H9 (cell line): Measurements from ENCODE around the gene DIP2C. TPM values are rescaled to one million over a fixed set of nuclear protein-coding genes. Genes with fewer than 3 reads are reported as not detected.

Source experiments
- DNase-seq: peaks from one replicate; pipeline ENCODE4 v3.0.0-alpha.2; 2017
- H2AFZ ChIP-seq: one replicate; pipeline ENCODE4 v1.6.1; 2013; ENCODE audit warnings: mild to moderate bottlenecking, low read length, control low read depth, moderate library complexity
- H2AK5ac ChIP-seq: 2 replicates; pipeline ENCODE4 v1.6.1; 2013; ENCODE audit warnings: low read length, control low read depth, mixed read lengths; ENCODE audit not compliant: insufficient read length
- H2BK120ac ChIP-seq: one replicate; pipeline ENCODE4 v1.6.1; 2013; ENCODE audit warnings: low read depth, mild to moderate bottlenecking, low read length, control low read depth, inconsistent platforms; ENCODE audit not compliant: poor library complexity, severe bottlenecking
- H2BK12ac ChIP-seq: 2 replicates; pipeline ENCODE4 v1.6.1; 2013; ENCODE audit warnings: low read length, control low read depth, mixed read lengths, low read depth; ENCODE audit not compliant: insufficient read length
- H2BK15ac ChIP-seq: 2 replicates; pipeline ENCODE4 v1.6.1; 2013; ENCODE audit warnings: low read depth, low read length, control low read depth
- H2BK20ac ChIP-seq: one replicate; pipeline ENCODE4 v1.6.1; 2013; ENCODE audit warnings: low read depth, mild to moderate bottlenecking, low read length, control low read depth, inconsistent platforms; ENCODE audit not compliant: poor library complexity, severe bottlenecking
- H2BK5ac ChIP-seq: 2 replicates; pipeline ENCODE4 v1.6.1; 2013; ENCODE audit warnings: low read length, control low read depth, mixed read lengths; ENCODE audit not compliant: insufficient read length
- H3K14ac ChIP-seq: 2 replicates; pipeline ENCODE4 v1.6.1; 2013; ENCODE audit warnings: low read length, control low read depth; ENCODE audit not compliant: insufficient read depth
- H3K18ac ChIP-seq: 2 replicates; pipeline ENCODE4 v1.6.1; 2013; ENCODE audit warnings: low read depth, mild to moderate bottlenecking, mixed read lengths, low read length, control low read depth; ENCODE audit not compliant: insufficient read length
- H3K23ac ChIP-seq: 2 replicates; pipeline ENCODE4 v1.6.1; 2013; ENCODE audit warnings: low read length, control low read depth, mixed read lengths, low read depth; ENCODE audit not compliant: insufficient read length
- H3K23me2 ChIP-seq: 2 replicates; pipeline ENCODE4 v1.6.1; 2013; ENCODE audit warnings: low read depth, mild to moderate bottlenecking, mixed read lengths, low read length, control low read depth; ENCODE audit not compliant: insufficient read length, poor library complexity, severe bottlenecking
- H3K27ac ChIP-seq: 2 replicates; pipeline ENCODE4 v1.5.1; 2013; ENCODE audit warnings: low read length, control low read depth, mixed read lengths, low read depth; ENCODE audit not compliant: insufficient read length
- H3K27me3 ChIP-seq: 2 replicates; pipeline ENCODE4 v1.6.1; 2013; ENCODE audit warnings: low read length, control low read depth, inconsistent platforms; ENCODE audit not compliant: insufficient read depth
- H3K4ac ChIP-seq: 2 replicates; pipeline ENCODE4 v1.6.1; 2013; ENCODE audit warnings: low read depth, mild to moderate bottlenecking, control low read depth, inconsistent platforms, low read length, moderate library complexity
- H3K4me1 ChIP-seq: 2 replicates; pipeline ENCODE4 v1.6.1; 2013; ENCODE audit warnings: low read length, control low read depth, inconsistent platforms; ENCODE audit not compliant: insufficient read depth
- H3K4me2 ChIP-seq: 2 replicates; pipeline ENCODE4 v1.6.1; 2013; ENCODE audit warnings: low read length, control low read depth, mixed read lengths; ENCODE audit not compliant: insufficient read length, insufficient read depth
- H3K56ac ChIP-seq: 2 replicates; pipeline ENCODE4 v1.6.1; 2013; ENCODE audit warnings: low read depth, mild to moderate bottlenecking, mixed read lengths, low read length, control low read depth; ENCODE audit not compliant: insufficient read length
- H3K79me1 ChIP-seq: 2 replicates; pipeline ENCODE4 v1.6.1; 2013; ENCODE audit warnings: low read depth, mild to moderate bottlenecking, moderate library complexity, low read length, control low read depth, inconsistent platforms; ENCODE audit not compliant: insufficient read depth, poor library complexity, severe bottlenecking
- H3K79me2 ChIP-seq: 2 replicates; pipeline ENCODE4 v1.6.1; 2013; ENCODE audit warnings: low read length, control low read depth, inconsistent platforms; ENCODE audit not compliant: insufficient read depth
- H3K9ac ChIP-seq: 2 replicates; pipeline ENCODE4 v1.6.1; 2013; ENCODE audit warnings: low read length, control low read depth, mixed read lengths; ENCODE audit not compliant: insufficient read length; ENCODE audit errors: extremely low read depth
- H3K9me3 ChIP-seq: one replicate; pipeline ENCODE4 v1.6.1; 2013; ENCODE audit warnings: low read depth, low read length, inconsistent platforms; ENCODE audit not compliant: control insufficient read depth
- H3T11ph ChIP-seq: one replicate; pipeline ENCODE4 v1.6.1; 2013; ENCODE audit warnings: mild to moderate bottlenecking, low read length, control low read depth, inconsistent platforms
- H4K20me1 ChIP-seq: one replicate; pipeline ENCODE4 v1.6.1; 2013; ENCODE audit not compliant: control insufficient read depth, insufficient read length, insufficient read depth
- H4K5ac ChIP-seq: 2 replicates; pipeline ENCODE4 v1.6.1; 2013; ENCODE audit warnings: low read depth, mild to moderate bottlenecking, mixed read lengths, low read length, control low read depth; ENCODE audit not compliant: insufficient read length
- H4K8ac ChIP-seq: replicated peaks from 2 replicates; pipeline ENCODE4 v1.6.1; 2013; ENCODE audit warnings: low read length, control low read depth, mixed read lengths, low read depth; ENCODE audit not compliant: insufficient read length
- H4K91ac ChIP-seq: 2 replicates; pipeline ENCODE4 v1.6.1; 2013; ENCODE audit warnings: low read depth, mild to moderate bottlenecking, moderate library complexity, mixed read lengths, low read length, control low read depth; ENCODE audit not compliant: insufficient read length
- H3K27ac Mint-ChIP-seq, 3 experiments: 2 replicates in 2 of 3; 3 replicates in 1 of 3; pipeline ENCODE4 v1.8.0; 2020 to 2021; ENCODE audit warnings: mixed read lengths in 3 of 3, mild to moderate bottlenecking in 1 of 3, moderate library complexity in 1 of 3
- H3K27me3 Mint-ChIP-seq: 2 replicates; pipeline ENCODE4 v1.8.0; 2021; ENCODE audit warnings: low read depth, mild to moderate bottlenecking, moderate library complexity, mixed read lengths
- H3K36me3 Mint-ChIP-seq, 3 experiments: 2 replicates in 2 of 3; 3 replicates in 1 of 3; pipeline ENCODE4 v1.8.0; 2020 to 2021; ENCODE audit warnings: low read depth in 3 of 3, mixed read lengths in 3 of 3; ENCODE audit not compliant: insufficient read depth in 1 of 3
- H3K4me1 Mint-ChIP-seq, 2 experiments: 2 replicates each; pipeline ENCODE4 v1.8.0; 2020; ENCODE audit warnings: mixed read lengths in 2 of 2
- H3K4me3 Mint-ChIP-seq, 2 experiments: 2 replicates in 1 of 2; 3 replicates in 1 of 2; pipeline ENCODE4 v1.8.0; 2020 to 2021; ENCODE audit warnings: mild to moderate bottlenecking in 2 of 2, mixed read lengths in 2 of 2, moderate library complexity in 1 of 2
- H3K9me3 Mint-ChIP-seq, 2 experiments: 2 replicates in 1 of 2; 3 replicates in 1 of 2; pipeline ENCODE4 v1.8.0; 2020; ENCODE audit warnings: mild to moderate bottlenecking in 2 of 2, mixed read lengths in 2 of 2, moderate library complexity in 1 of 2
- WGBS: extraction: QIAGEN DNeasy Blood & Tissue Kit; methylation state at CpG from one replicate; pipeline ENCODE4 v1.1.7; 2013; ENCODE audit warnings: missing lambda C conversion rate, low lambda C conversion rate, mixed read lengths; ENCODE audit not compliant: insufficient read length; ENCODE audit errors: extremely low coverage; 5-methylcytosine and 5-hydroxymethylcytosine counted together
- total RNA-seq: library from RNA; stranded (reverse); gene quantifications from 2 replicates; pipeline ENCODE4 v1.2.1, GENCODE V29; 2021
- TF ChIP-seq, protein P1 (sequence below): fragments of 200-600 bp; sonication (generic); conservative IDR thresholded peaks from 3 replicates; pipeline ENCODE4 v1.8.0; 2021; ENCODE audit warnings: antibody characterized with exemption, mild to moderate bottlenecking

The DIP2C gene
- total RNA-seq, 1 experiment from 2014 or later: 7.9 TPM

DNA sequence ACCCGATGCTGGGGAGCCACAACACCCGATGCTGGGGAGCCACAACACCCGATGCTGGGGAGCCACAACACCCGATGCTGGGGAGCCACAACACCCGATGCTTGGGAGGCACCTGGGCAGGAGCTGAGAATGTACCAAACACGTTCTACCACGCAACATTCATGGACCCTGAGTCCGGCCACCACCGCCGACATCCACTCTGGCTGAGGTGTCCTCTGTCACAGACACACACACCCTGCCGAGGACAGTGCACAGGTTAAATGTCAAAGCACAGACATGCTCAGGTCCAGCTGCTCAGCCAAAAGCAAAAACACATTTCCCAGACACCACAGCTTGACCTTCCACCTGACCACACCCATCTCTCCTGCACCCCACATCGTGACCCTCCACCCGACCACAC, 148.4 kb downstream of the DIP2C start:
- no peaks in the 10 kb centered on the region for H3K23me2 ChIP-seq
- H2BK15ac ChIP-seq: no peak overlapping the region
- H4K20me1 ChIP-seq: no peaks in the 10 kb centered on the region
- H3K14ac ChIP-seq: no peak overlapping the region
- Mint-ChIP-seq H3K9me3 (no peaks in the 10 kb centered on the region), H3K4me3 (no peak overlapping the region), H3K4me1 (peaks cover 7 to 8% of the 10 kb centered on the region in 2 experiments), H3K27ac (no peak overlapping the region), H3K36me3 (no peaks in the 10 kb centered on the region; a peak in 1 of 7 replicates), H3K27me3 (no peaks in the 10 kb centered on the region; the same call in 1 of the 2 replicates)
- no peaks in the 10 kb centered on the region for H3K9me3 ChIP-seq
- H2AK5ac ChIP-seq: no peak overlapping the region
- no CpG with 5 or more reads among the region's 13 CpGs for WGBS
- H3K18ac ChIP-seq: peak overlapping the region; percentile 34
- no peak overlapping the region for H2BK120ac ChIP-seq
- no peak overlapping the region for H3K4ac ChIP-seq
- H2AFZ ChIP-seq: no peak overlapping the region
- H3K79me1 ChIP-seq: no peaks in the 10 kb centered on the region
- no peak overlapping the region for H4K91ac ChIP-seq
- no peak overlapping the region for H4K8ac ChIP-seq
- no peak overlapping the region for H2BK12ac ChIP-seq
- no peak overlapping the region for H3K27ac ChIP-seq
- H2BK5ac ChIP-seq: no peak overlapping the region
- H3K4me1 ChIP-seq: no peaks in the 10 kb centered on the region
- H2BK20ac ChIP-seq: no peak overlapping the region
- TF ChIP-seq, protein P1, sequence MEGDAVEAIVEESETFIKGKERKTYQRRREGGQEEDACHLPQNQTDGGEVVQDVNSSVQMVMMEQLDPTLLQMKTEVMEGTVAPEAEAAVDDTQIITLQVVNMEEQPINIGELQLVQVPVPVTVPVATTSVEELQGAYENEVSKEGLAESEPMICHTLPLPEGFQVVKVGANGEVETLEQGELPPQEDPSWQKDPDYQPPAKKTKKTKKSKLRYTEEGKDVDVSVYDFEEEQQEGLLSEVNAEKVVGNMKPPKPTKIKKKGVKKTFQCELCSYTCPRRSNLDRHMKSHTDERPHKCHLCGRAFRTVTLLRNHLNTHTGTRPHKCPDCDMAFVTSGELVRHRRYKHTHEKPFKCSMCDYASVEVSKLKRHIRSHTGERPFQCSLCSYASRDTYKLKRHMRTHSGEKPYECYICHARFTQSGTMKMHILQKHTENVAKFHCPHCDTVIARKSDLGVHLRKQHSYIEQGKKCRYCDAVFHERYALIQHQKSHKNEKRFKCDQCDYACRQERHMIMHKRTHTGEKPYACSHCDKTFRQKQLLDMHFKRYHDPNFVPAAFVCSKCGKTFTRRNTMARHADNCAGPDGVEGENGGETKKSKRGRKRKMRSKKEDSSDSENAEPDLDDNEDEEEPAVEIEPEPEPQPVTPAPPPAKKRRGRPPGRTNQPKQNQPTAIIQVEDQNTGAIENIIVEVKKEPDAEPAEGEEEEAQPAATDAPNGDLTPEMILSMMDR: no peak
- H3K23ac ChIP-seq: no peak overlapping the region
- no peak for DNase-seq
- H3K27me3 ChIP-seq: no peaks in the 10 kb centered on the region
- no peak overlapping the region for H3K4me2 ChIP-seq
- H4K5ac ChIP-seq: no peak overlapping the region
- no peak overlapping the region for H3K56ac ChIP-seq
- no peaks in the 10 kb centered on the region for H3K79me2 ChIP-seq
- no peak overlapping the region for H3K9ac ChIP-seq
- H3T11ph ChIP-seq: no peak overlapping the region
